Skeletal muscle satellite cell (primary cell): Measurements from ENCODE around the gene ADD1.
A peak's percentile ranks its signal among the peaks of the same experiment; 100 is the strongest.

Experiments used
- H3K27me3 ChIP-seq: 2 replicates; pipeline ENCODE4 v1.7.0; 2013; ENCODE audit warnings: low read length; ENCODE audit not compliant: control insufficient read depth, insufficient read depth
- H3K36me3 ChIP-seq: 2 replicates; pipeline ENCODE4 v1.7.0; 2013; ENCODE audit warnings: mild to moderate bottlenecking, control low read depth, low read length; ENCODE audit not compliant: insufficient read depth
- H3K4me1 ChIP-seq: 2 replicates; pipeline ENCODE4 v1.7.0; 2013; ENCODE audit warnings: low read length; ENCODE audit not compliant: control insufficient read depth, insufficient read depth
- H3K4me2 ChIP-seq: 2 replicates; pipeline ENCODE4 v1.7.0; 2013; ENCODE audit warnings: mild to moderate bottlenecking, low read length
- H3K4me3 ChIP-seq: 2 replicates; pipeline ENCODE4 v1.7.0; 2013; ENCODE audit warnings: low read length
- H3K9ac ChIP-seq: 2 replicates; pipeline ENCODE4 v1.7.0; 2013; ENCODE audit warnings: mild to moderate bottlenecking, low read depth, low read length, moderate library complexity
- H3K9me3 ChIP-seq: replicated peaks from 2 replicates; pipeline ENCODE4 v1.7.0; 2013; ENCODE audit warnings: mild to moderate bottlenecking, control low read depth, low read length

The ADD1 gene

GRCh38 chr4:2799971-2800690 is 43.5 kb upstream of the ADD1 start:
- H3K36me3 ChIP-seq: peaks cover 5% of the 10 kb centered on the region
- no peak overlapping the region for H3K4me3 ChIP-seq

GRCh38 chr4:2800691-2801596 is 42.7 kb upstream of the ADD1 start:
- Histone ChIP-seq H3K4me1 (peaks cover 46% of the 10 kb centered on the region), H3K4me2 (peak overlapping the region; percentile 54), H3K9ac (peak overlapping the region; percentile 34), H3K9me3 (no peaks in the 10 kb centered on the region), H3K36me3 (peaks cover 5% of the 10 kb centered on the region), H3K4me3 (no peak overlapping the region), H3K27me3 (no peaks in the 10 kb centered on the region)

More at GRCh38 chr4:2799971-2800690, 43.5 kb upstream of the ADD1 start:
- Histone ChIP-seq H3K4me2 (no peak overlapping the region), H3K9ac (no peak overlapping the region), H3K27me3 (no peaks in the 10 kb centered on the region), H3K9me3 (no peaks in the 10 kb centered on the region), H3K4me1 (peaks cover 54% of the 10 kb centered on the region)

GRCh38 chr4:2802618-2803531 is 40.8 kb upstream of the ADD1 start:
- Histone ChIP-seq H3K9ac (no peak overlapping the region), H3K4me2 (no peak overlapping the region), H3K4me1 (peaks cover 36% of the 10 kb centered on the region), H3K27me3 (no peaks in the 10 kb centered on the region), H3K9me3 (no peaks in the 10 kb centered on the region), H3K36me3 (peaks cover 5% of the 10 kb centered on the region), H3K4me3 (no peak overlapping the region)

- Histone ChIP-seq H3K9ac (no peak overlapping the region), H3K9me3 (no peaks in the 10 kb centered on the region), H3K4me2 (no peak overlapping the region), H3K4me3 (no peak overlapping the region), H3K36me3 (peaks cover 5% of the 10 kb centered on the region), H3K27me3 (no peaks in the 10 kb centered on the region), H3K4me1 (peaks cover 27% of the 10 kb centered on the region)
These were observed 39.8 kb upstream of the ADD1 start for GRCh38 chr4:2803624-2804448.

- Histone ChIP-seq H3K9ac (no peak overlapping the region), H3K4me2 (no peak overlapping the region), H3K36me3 (peaks cover 5% of the 10 kb centered on the region), H3K27me3 (no peaks in the 10 kb centered on the region), H3K9me3 (no peaks in the 10 kb centered on the region), H3K4me3 (no peak overlapping the region), H3K4me1 (peaks cover 21% of the 10 kb centered on the region)
These were observed 39.1 kb upstream of the ADD1 start for GRCh38 chr4:2804449-2804972.

GRCh38 chr4:2804973-2805501 is 38.6 kb upstream of the ADD1 start:
- Histone ChIP-seq H3K9ac (no peak overlapping the region), H3K9me3 (no peaks in the 10 kb centered on the region), H3K4me2 (no peak overlapping the region), H3K27me3 (no peaks in the 10 kb centered on the region), H3K36me3 (peaks cover 5% of the 10 kb centered on the region), H3K4me1 (peaks cover 21% of the 10 kb centered on the region), H3K4me3 (no peak overlapping the region)

- Histone ChIP-seq H3K4me3 (no peak overlapping the region), H3K9me3 (no peaks in the 10 kb centered on the region), H3K4me1 (peaks cover 17% of the 10 kb centered on the region), H3K9ac (no peak overlapping the region), H3K36me3 (peaks cover 5% of the 10 kb centered on the region), H3K27me3 (no peaks in the 10 kb centered on the region), H3K4me2 (no peak overlapping the region)
These were observed 37.8 kb upstream of the ADD1 start for GRCh38 chr4:2805712-2806389.

GRCh38 chr4:2806390-2807355 is 37.0 kb upstream of the ADD1 start:
- no peak overlapping the region for H3K9ac ChIP-seq
- H3K27me3 ChIP-seq: no peaks in the 10 kb centered on the region
- no peak overlapping the region for H3K4me2 ChIP-seq
- H3K4me1 ChIP-seq: peaks cover 17% of the 10 kb centered on the region
- H3K36me3 ChIP-seq: peaks cover 5% of the 10 kb centered on the region
- no peak overlapping the region for H3K4me3 ChIP-seq
- no peaks in the 10 kb centered on the region for H3K9me3 ChIP-seq

- H3K9me3 ChIP-seq: no peaks in the 10 kb centered on the region
- no peak overlapping the region for H3K9ac ChIP-seq
- H3K4me3 ChIP-seq: no peak overlapping the region
- H3K4me2 ChIP-seq: no peak overlapping the region
- no peaks in the 10 kb centered on the region for H3K27me3 ChIP-seq
- peaks cover 25% of the 10 kb centered on the region for H3K4me1 ChIP-seq
- H3K36me3 ChIP-seq: peaks cover 5% of the 10 kb centered on the region
These were observed 36.1 kb upstream of the ADD1 start for GRCh38 chr4:2807571-2807970.
